IMR-90 (cell line): ENCODE data around the gene EDIL3. TPM values are rescaled to one million over a fixed set of nuclear protein-coding genes. Genes with fewer than 3 reads are reported as not detected.

Experiments used
- ATAC-seq: fragments of 200-7000 bp; cut with Tn5 transposase; 2 replicates; pipeline ENCODE4 v1.9.1; 2020; ENCODE audit warnings: low read depth, mild to moderate bottlenecking, moderate library complexity
- BruUV-seq: library from RNA; stranded (reverse); fragments of 400-500 nt; replicated peaks from 2 replicates; lab custom pipeline; 2021; lab: Mats Ljungman, UMichigan
- CTCF ChIA-PET: fragments of 300-600 bp; formaldehyde crosslinking; extraction: SDS; loops from one replicate; lab custom pipeline; 2021; ENCODE audit warnings: antibody characterized with exemption; lab: Yijun Ruan, JAX
- POLR2A ChIA-PET: fragments of 300-600 bp; sonication (Branson Sonifier 250); formaldehyde crosslinking; loops from one replicate; lab custom pipeline; 2022; ENCODE audit warnings: antibody characterized with exemption; ENCODE audit not compliant: unreplicated experiment; lab: Charles Lee
- DNase-seq: peaks from one replicate; pipeline ENCODE4 v3.0.0; 2013
- H2AFZ ChIP-seq: replicated peaks from 2 replicates; pipeline ENCODE3; 2013; ENCODE audit warnings: low read length, mild to moderate bottlenecking; ENCODE audit not compliant: poor library complexity
- H2AK5ac ChIP-seq: 2 replicates; pipeline ENCODE4 v1.6.1; 2013; ENCODE audit warnings: low read depth, low read length, inconsistent platforms
- H2AK9ac ChIP-seq: replicated peaks from 2 replicates; pipeline ENCODE3; 2013; ENCODE audit warnings: mild to moderate bottlenecking, low read depth, low read length, moderate library complexity; ENCODE audit not compliant: poor library complexity
- H2BK120ac ChIP-seq: 2 replicates; pipeline ENCODE4 v1.6.1; 2013; ENCODE audit warnings: low read depth, low read length, inconsistent platforms
- H2BK15ac ChIP-seq: 3 replicates; pipeline ENCODE4 v1.6.1; 2013; ENCODE audit warnings: low read depth, low read length, inconsistent platforms
- H2BK20ac ChIP-seq: 2 replicates; pipeline ENCODE4 v1.6.1; 2013; ENCODE audit warnings: low read depth, mild to moderate bottlenecking, inconsistent platforms, low read length, moderate library complexity
- H2BK5ac ChIP-seq: 2 replicates; pipeline ENCODE4 v1.6.1; 2013; ENCODE audit warnings: mild to moderate bottlenecking, low read depth, low read length, inconsistent platforms; ENCODE audit not compliant: poor library complexity, severe bottlenecking
- H3K14ac ChIP-seq: replicated peaks from 2 replicates; pipeline ENCODE4 v1.6.1; 2013; ENCODE audit warnings: low read depth, low read length, inconsistent platforms
- H3K18ac ChIP-seq: 2 replicates; pipeline ENCODE4 v1.6.1; 2013; ENCODE audit warnings: low read depth, low read length, control low read depth
- H3K23ac ChIP-seq: 2 replicates; pipeline ENCODE4 v1.6.1; 2013; ENCODE audit warnings: low read depth, low read length, inconsistent platforms
- H3K27ac ChIP-seq: 2 replicates; pipeline ENCODE4 v1.5.1; 2013; ENCODE audit warnings: mild to moderate bottlenecking, control low read depth, low read length; ENCODE audit not compliant: insufficient read depth
- H3K27me3 ChIP-seq: 2 replicates; pipeline ENCODE4 v1.6.1; 2013; ENCODE audit warnings: low read length; ENCODE audit not compliant: control insufficient read depth, insufficient read depth
- H3K36me3 ChIP-seq: 2 replicates; pipeline ENCODE4 v1.6.1; 2013; ENCODE audit warnings: low read length, mixed read lengths; ENCODE audit not compliant: control insufficient read depth, insufficient read depth
- H3K4ac ChIP-seq: 2 replicates; pipeline ENCODE4 v1.6.1; 2013; ENCODE audit warnings: low read depth, low read length, inconsistent platforms
- H3K4me1 ChIP-seq: 2 replicates; pipeline ENCODE4 v1.6.1; 2013; ENCODE audit warnings: low read length, mixed read lengths; ENCODE audit not compliant: control insufficient read depth, insufficient read depth
- H3K4me2 ChIP-seq: 2 replicates; pipeline ENCODE4 v1.6.1; 2013; ENCODE audit warnings: low read depth, mild to moderate bottlenecking, control low read depth, low read length, moderate library complexity
- H3K4me3 ChIP-seq: 2 replicates; pipeline ENCODE4 v1.5.1; 2013; ENCODE audit warnings: low read depth, mild to moderate bottlenecking, control low read depth, low read length, moderate library complexity; ENCODE audit not compliant: insufficient read depth
- H3K56ac ChIP-seq: 2 replicates; pipeline ENCODE4 v1.6.1; 2013; ENCODE audit warnings: low read length, inconsistent platforms; ENCODE audit not compliant: insufficient read depth; ENCODE audit errors: extremely low read depth
- H3K79me1 ChIP-seq, 2 experiments: 2 replicates each; pipeline ENCODE4 v1.6.1; 2013; ENCODE audit warnings: low read length in 2 of 2, inconsistent platforms in 1 of 2, low read depth in 1 of 2
- H3K9ac ChIP-seq: 2 replicates; pipeline ENCODE4 v1.6.1; 2013; ENCODE audit warnings: low read depth, low read length, control low read depth
- H3K9me1 ChIP-seq: 2 replicates; pipeline ENCODE4 v1.6.1; 2013; ENCODE audit warnings: low read length, inconsistent platforms; ENCODE audit not compliant: insufficient read depth
- H3K9me3 ChIP-seq: 2 replicates; pipeline ENCODE4 v1.6.1; 2013; ENCODE audit warnings: low read length; ENCODE audit not compliant: control insufficient read depth, insufficient read depth
- H4K20me1 ChIP-seq: 2 replicates; pipeline ENCODE4 v1.6.1; 2013; ENCODE audit warnings: low read length, inconsistent platforms; ENCODE audit not compliant: insufficient read depth
- H4K5ac ChIP-seq: 2 replicates; pipeline ENCODE4 v1.6.1; 2013; ENCODE audit warnings: mild to moderate bottlenecking, low read depth, low read length, control low read depth
- H4K8ac ChIP-seq, 2 experiments: 2 replicates each; pipeline ENCODE4 v1.6.1; 2013; ENCODE audit warnings: low read depth in 2 of 2, low read length in 2 of 2, control low read depth in 1 of 2, inconsistent platforms in 1 of 2
- H4K91ac ChIP-seq: 2 replicates; pipeline ENCODE4 v1.6.1; 2013; ENCODE audit warnings: low read depth, low read length, inconsistent platforms; ENCODE audit not compliant: insufficient read depth
- CEBPB ChIP-seq: IDR thresholded peaks from 2 replicates; pipeline ENCODE4 v1.6.1; 2012; ENCODE audit warnings: low read depth, low read length, improper control_type of control experiment
- MAZ ChIP-seq: IDR thresholded peaks from 2 replicates; pipeline ENCODE4 v1.6.1; 2012; ENCODE audit warnings: low read depth, mild to moderate bottlenecking, low read length, improper control_type of control experiment, moderate library complexity, borderline replicate concordance
- RFX5 ChIP-seq: IDR thresholded peaks from 2 replicates; pipeline ENCODE4 v1.8.0; 2012; ENCODE audit warnings: low read depth, mild to moderate bottlenecking, low read length, moderate library complexity
- WGBS, 2 experiments: methylation state at CpG; one replicate each; pipeline versions ENCODE4 v1.1.5 to v1.1.7; 2013; ENCODE audit warnings: missing lambda C conversion rate in 2 of 2; ENCODE audit not compliant: insufficient read length in 1 of 2; ENCODE audit errors: extremely low coverage in 2 of 2; 5-methylcytosine and 5-hydroxymethylcytosine counted together
- dilution Hi-C: fragments of 300-500 bp; cut with HindIII; formaldehyde crosslinking; loops from one replicate; pipeline ENCODE4 v1.14.3; 2018; ENCODE audit warnings: low sequenced_read_pairs; ENCODE audit not compliant: unreplicated experiment
- in situ Hi-C: fragments of 300-500 bp; cut with MboI; formaldehyde crosslinking; loops from 3 replicates; pipeline ENCODE4 v1.14.3; 2019; ENCODE audit warnings: low sequenced_read_pairs, inconsistent platforms, mixed read lengths
- intact Hi-C: fragments of 100-400 bp; cut with micrococcal nuclease; formaldehyde crosslinking; loops from 2 replicates; pipeline ENCODE4 v1.10.0; 2022
- polyA plus RNA-seq, 3 experiments: library from polyadenylated mRNA; depleted of rRNA; stranded (reverse); fragments of >200 nt; gene quantifications; 2 replicates each; pipeline ENCODE4 v1.2.3, GENCODE V29; 2012; ENCODE audit warnings: low replicate concordance in 1 of 3
- total RNA-seq: library from RNA; depleted of rRNA; stranded (reverse); fragments of >200 nt; gene quantifications from 2 replicates; pipeline ENCODE4 v1.2.3, GENCODE V29; 2012

Gene EDIL3
- total and polyA plus RNA-seq, 2 of the 4 experiments (the other 2 are of a cell fraction): 55.5 to 82.8 TPM

- Histone ChIP-seq H3K14ac (no peak overlapping the region), H2BK20ac (no peak overlapping the region), H2AFZ (no peak overlapping the region), H4K5ac (no peak overlapping the region), H3K18ac (no peak overlapping the region), H2AK9ac (no peak overlapping the region), H3K79me1 (peaks cover 3 to 9% of the 10 kb centered on the region in 2 experiments; a peak in 2 of 4 replicates), H4K8ac (no peak overlapping the region), H3K4me3 (no peak overlapping the region), H3K23ac (no peak overlapping the region), H3K4ac (no peak overlapping the region), H2BK15ac (no peak overlapping the region), H3K4me2 (no peak overlapping the region), H4K20me1 (no peaks in the 10 kb centered on the region), H2BK5ac (no peak overlapping the region), H2BK120ac (no peak overlapping the region), H3K27me3 (no peaks in the 10 kb centered on the region), H3K9ac (no peak overlapping the region), H3K27ac (no peak overlapping the region), H3K56ac (no peak overlapping the region), H3K36me3 (no peaks in the 10 kb centered on the region), H4K91ac (no peak overlapping the region), H3K9me3 (no peaks in the 10 kb centered on the region), H3K9me1 (no peaks in the 10 kb centered on the region; the same call in none of the 2 replicates), H3K4me1 (no peaks in the 10 kb centered on the region), H2AK5ac (no peak overlapping the region)
- WGBS, 2 experiments: no CpG with 5 or more reads among the region's 1 CpG
- no peak for ATAC-seq
- in situ Hi-C loops (no loop called here), intact Hi-C loops (no loop called here), dilution Hi-C loops (no loop called here)
- no TSS peak for BruUV-seq
- POLR2A ChIA-PET: no interaction called here
- CTCF ChIA-PET: no interaction called here
- no peak for DNase-seq
- TF ChIP-seq RFX5 (no peak), CEBPB (no peak), MAZ (no peak)
These were observed 171.5 kb downstream of the EDIL3 start for GRCh38 chr5:84213212-84213611.
